H1 (cell line): Measurements from ENCODE around the gene TRIM67. TPM values are rescaled to one million over a fixed set of nuclear protein-coding genes. Genes with fewer than 3 reads are reported as not detected.

ENCODE experiments used
- CTCF ChIA-PET: fragments of 300-600 bp; sonication (Branson Sonifier 250); formaldehyde crosslinking; loops from one replicate; lab custom pipeline; 2021; ENCODE audit not compliant: partially characterized antibody; lab: Charles Lee
- POLR2A ChIA-PET: fragments of 300-600 bp; sonication (Branson Sonifier 250); formaldehyde crosslinking; loops from one replicate; lab custom pipeline; 2021; ENCODE audit warnings: inconsistent platforms; ENCODE audit not compliant: partially characterized antibody; lab: Charles Lee
- DNase-seq, 2 experiments: peaks; one replicate each; pipeline versions ENCODE4 v3.0.0 to v3.0.0-alpha.2; 2010 to 2022; ENCODE audit warnings: low spot score in 2 of 2, low read depth in 1 of 2, mixed read lengths in 1 of 2
- FAIRE-seq: peaks from 2 replicates; lab custom pipeline; 2011; peaks lifted over from hg19 to GRCh38; lab: Jason Lieb, UNC
- H2AFZ ChIP-seq: 2 replicates; pipeline ENCODE4 v1.8.1; 2012; ENCODE audit warnings: low read length, inconsistent platforms
- H2AK5ac ChIP-seq: 2 replicates; pipeline ENCODE4 v1.6.1; 2013; ENCODE audit warnings: low read depth, low read length
- H2BK120ac ChIP-seq: replicated peaks from 2 replicates; pipeline ENCODE3; 2013; ENCODE audit warnings: low read depth, low read length, inconsistent platforms
- H2BK12ac ChIP-seq: 2 replicates; pipeline ENCODE4 v1.6.1; 2013; ENCODE audit warnings: low read depth, low read length
- H2BK15ac ChIP-seq: 2 replicates; pipeline ENCODE4 v1.6.1; 2013; ENCODE audit warnings: low read length
- H2BK20ac ChIP-seq: 2 replicates; pipeline ENCODE4 v1.6.1; 2013; ENCODE audit warnings: low read length
- H2BK5ac ChIP-seq: 2 replicates; pipeline ENCODE4 v1.6.1; 2013; ENCODE audit warnings: low read depth, low read length
- H3K14ac ChIP-seq: 2 replicates; pipeline ENCODE4 v1.6.1; 2013; ENCODE audit warnings: inconsistent platforms; ENCODE audit not compliant: insufficient read length
- H3K18ac ChIP-seq: 2 replicates; pipeline ENCODE4 v1.6.1; 2013; ENCODE audit warnings: low read length; ENCODE audit errors: extremely low read depth
- H3K23ac ChIP-seq: 2 replicates; pipeline ENCODE4 v1.6.1; 2013; ENCODE audit warnings: inconsistent platforms; ENCODE audit not compliant: insufficient read length
- H3K23me2 ChIP-seq: 2 replicates; pipeline ENCODE4 v1.6.1; 2013; ENCODE audit warnings: low read depth, low read length
- H3K27ac ChIP-seq: 2 replicates; pipeline ENCODE4 v1.6.1; 2011; ENCODE audit warnings: low read depth, low read length, inconsistent platforms
- H3K27me3 ChIP-seq, 4 experiments: replicated peaks in 1 of 4; 1 replicate in 1 of 4; 2 replicates in 3 of 4; pipeline versions ENCODE4 v1.6.1 to v1.8.1; 2011 to 2013; ENCODE audit warnings: low read length in 3 of 4, mild to moderate bottlenecking in 3 of 4, inconsistent platforms in 2 of 4, mixed read lengths in 2 of 4, moderate library complexity in 1 of 4; ENCODE audit not compliant: control insufficient read depth in 3 of 4, insufficient read depth in 3 of 4; ENCODE audit errors: extremely low read depth in 1 of 4
- H3K36me3 ChIP-seq, 4 experiments: 2 replicates each; pipeline versions ENCODE4 v1.6.1 to v1.8.1; 2011 to 2013; ENCODE audit warnings: mild to moderate bottlenecking in 4 of 4, low read length in 3 of 4, moderate library complexity in 2 of 4, control low read depth in 1 of 4, inconsistent platforms in 1 of 4; ENCODE audit not compliant: insufficient read depth in 4 of 4, control insufficient read depth in 2 of 4
- H3K4ac ChIP-seq: replicated peaks from 2 replicates; pipeline ENCODE3; 2013; ENCODE audit warnings: low read length, low read depth, mixed read lengths, inconsistent platforms; ENCODE audit not compliant: insufficient read length
- H3K4me1 ChIP-seq, 4 experiments: replicated peaks in 1 of 4; 1 replicate in 1 of 4; 2 replicates in 3 of 4; pipeline versions ENCODE4 v1.6.1 to v1.8.1; 2011 to 2013; ENCODE audit warnings: low read length in 3 of 4, inconsistent platforms in 2 of 4, mixed read lengths in 1 of 4; ENCODE audit not compliant: insufficient read depth in 4 of 4, control insufficient read depth in 3 of 4
- H3K4me2 ChIP-seq, 2 experiments: 2 replicates each; pipeline versions ENCODE4 v1.6.1 to v1.8.1; 2011 to 2013; ENCODE audit warnings: low read depth in 2 of 2, low read length in 2 of 2, control low read depth in 1 of 2, inconsistent platforms in 1 of 2, mild to moderate bottlenecking in 1 of 2; ENCODE audit not compliant: insufficient read depth in 1 of 2
- H3K4me3 ChIP-seq, 4 experiments: fragments of 200-600, 300-600 bp in 1 of 4; sonication (generic), shearing (Covaris generic), sonication (Bioruptor Twin) in 1 of 4; 2 replicates each; pipeline versions ENCODE4 v1.5.1 to v1.8.1; 2011 to 2016; ENCODE audit warnings: low read length in 4 of 4, low read depth in 3 of 4, control low read depth in 2 of 4, inconsistent platforms in 2 of 4, mild to moderate bottlenecking in 2 of 4, mixed read lengths in 1 of 4, moderate library complexity in 1 of 4; ENCODE audit not compliant: insufficient read depth in 2 of 4; ENCODE audit errors: extremely low read depth in 1 of 4
- H3K56ac ChIP-seq: replicated peaks from 2 replicates; pipeline ENCODE3; 2013; ENCODE audit warnings: low read depth, mild to moderate bottlenecking, mixed read lengths, low read length, inconsistent platforms; ENCODE audit not compliant: insufficient read length
- H3K79me1 ChIP-seq: 2 replicates; pipeline ENCODE4 v1.6.1; 2013; ENCODE audit warnings: low read depth, low read length, control low read depth
- H3K79me2 ChIP-seq, 2 experiments: 2 replicates each; pipeline versions ENCODE4 v1.6.1 to v1.8.1; 2012 to 2013; ENCODE audit warnings: low read length in 2 of 2, mild to moderate bottlenecking in 2 of 2, inconsistent platforms in 1 of 2; ENCODE audit not compliant: insufficient read depth in 2 of 2, control insufficient read depth in 1 of 2
- H3K9ac ChIP-seq, 4 experiments: replicated peaks in 1 of 4; 1 replicate in 1 of 4; 2 replicates in 3 of 4; pipeline versions ENCODE4 v1.6.1 to v1.8.1; 2011 to 2013; ENCODE audit warnings: low read depth in 3 of 4, low read length in 3 of 4, control low read depth in 2 of 4, mild to moderate bottlenecking in 2 of 4, moderate library complexity in 2 of 4, inconsistent platforms in 1 of 4; ENCODE audit errors: extremely low read depth in 1 of 4
- H3K9me3 ChIP-seq, 2 experiments: 2 replicates each; pipeline versions ENCODE4 v1.6.1 to v1.8.1; 2012 to 2013; ENCODE audit warnings: mild to moderate bottlenecking in 2 of 2, moderate library complexity in 2 of 2, control low read depth in 1 of 2, inconsistent platforms in 1 of 2, low read depth in 1 of 2, low read length in 1 of 2, mixed read lengths in 1 of 2; ENCODE audit not compliant: insufficient read depth in 2 of 2
- H4K20me1 ChIP-seq, 2 experiments: replicated peaks in 1 of 2; 2 replicates each; pipeline versions ENCODE3 to v1.8.1; 2011 to 2013; ENCODE audit warnings: inconsistent platforms in 2 of 2, low read length in 2 of 2, mild to moderate bottlenecking in 1 of 2; ENCODE audit not compliant: insufficient read depth in 2 of 2, control insufficient read depth in 1 of 2
- H4K5ac ChIP-seq: 2 replicates; pipeline ENCODE4 v1.6.1; 2013; ENCODE audit warnings: low read length, low read depth, mixed read lengths, inconsistent platforms; ENCODE audit not compliant: insufficient read length
- H4K8ac ChIP-seq: 2 replicates; pipeline ENCODE4 v1.8.0; 2013; ENCODE audit warnings: mild to moderate bottlenecking, moderate library complexity, low read length, inconsistent platforms; ENCODE audit not compliant: insufficient read depth; ENCODE audit errors: extremely low read depth
- H4K91ac ChIP-seq: replicated peaks from 2 replicates; pipeline ENCODE3; 2013; ENCODE audit warnings: low read length, mixed read lengths, inconsistent platforms; ENCODE audit not compliant: insufficient read length
- PHF8 ChIP-seq: fragments of 200-600 bp; sonication (generic); conservative IDR thresholded peaks from 2 replicates; pipeline ENCODE4 v1.7.1; 2012; ENCODE audit warnings: low read depth, mild to moderate bottlenecking, inconsistent platforms, low read length, moderate library complexity
- RAD21 ChIP-seq, 2 experiments: IDR thresholded peaks in 1 of 2; conservative IDR thresholded peaks in 1 of 2; 2 replicates each; pipeline ENCODE4 v1.6.1; 2011; ENCODE audit warnings: low read depth in 2 of 2, low read length in 2 of 2, improper control_type of control experiment in 1 of 2, inconsistent platforms in 1 of 2, mild to moderate bottlenecking in 1 of 2, moderate library complexity in 1 of 2
- SP1 ChIP-seq: IDR thresholded peaks from 2 replicates; pipeline ENCODE4 v1.6.1; 2011; ENCODE audit warnings: low read depth, low read length
- WGBS, 2 experiments: shearing (Covaris generic) in 1 of 2; methylation state at CpG; one replicate each; pipeline versions ENCODE4 v1.1.6 to v1.1.7; 2013 to 2015; ENCODE audit warnings: low lambda C conversion rate in 2 of 2, mixed read lengths in 2 of 2, inconsistent platforms in 1 of 2, low coverage in 1 of 2, missing lambda C conversion rate in 1 of 2; ENCODE audit not compliant: insufficient replicate concordance in 2 of 2, insufficient coverage in 1 of 2, insufficient read length in 1 of 2; ENCODE audit errors: extremely low coverage in 1 of 2, missing lambda C conversion rate in 1 of 2; 5-methylcytosine and 5-hydroxymethylcytosine counted together
- polyA plus RNA-seq, 7 experiments: library from polyadenylated mRNA; depleted of rRNA in 3 of 7; stranded (reverse) in 5 of 7; unstranded in 2 of 7; fragments of >200 nt in 5 of 7; fragments of 200-250 nt in 2 of 7; gene quantifications; 1 replicate in 5 of 7; 2 replicates in 1 of 7; 4 replicates in 1 of 7; pipeline versions ENCODE4 v1.2.1 to v1.2.3, GENCODE V29; 2011 to 2013; ENCODE audit warnings: missing spikeins in 2 of 7, mixed read lengths in 2 of 7
- total RNA-seq: library from RNA; stranded (reverse); fragmentation: NEBNext Ultra II Directional; extraction: Animal tissue kit (Norgen Biotek cat#: 25700); gene quantifications from 2 replicates; pipeline ENCODE4 v1.2.1, GENCODE V29; 2021
- TF ChIP-seq, protein P1 (sequence below), 3 experiments: IDR thresholded peaks; 1 replicate in 2 of 3; 2 replicates in 1 of 3; pipeline versions ENCODE4 v1.5.1 to v1.6.1; 2011; ENCODE audit warnings: low read length in 3 of 3, mild to moderate bottlenecking in 3 of 3, inconsistent platforms in 2 of 3, low read depth in 1 of 3, moderate library complexity in 1 of 3; ENCODE audit not compliant: insufficient read depth in 1 of 3; ENCODE audit errors: control extremely low read depth in 1 of 3

The TRIM67 gene
- total and polyA plus RNA-seq, 2 of the 8 experiments (the other 6 are each of a cell fraction or from before 2014, with no cell fraction given) = under 0.01 TPM; not detected in 1

DNA sequence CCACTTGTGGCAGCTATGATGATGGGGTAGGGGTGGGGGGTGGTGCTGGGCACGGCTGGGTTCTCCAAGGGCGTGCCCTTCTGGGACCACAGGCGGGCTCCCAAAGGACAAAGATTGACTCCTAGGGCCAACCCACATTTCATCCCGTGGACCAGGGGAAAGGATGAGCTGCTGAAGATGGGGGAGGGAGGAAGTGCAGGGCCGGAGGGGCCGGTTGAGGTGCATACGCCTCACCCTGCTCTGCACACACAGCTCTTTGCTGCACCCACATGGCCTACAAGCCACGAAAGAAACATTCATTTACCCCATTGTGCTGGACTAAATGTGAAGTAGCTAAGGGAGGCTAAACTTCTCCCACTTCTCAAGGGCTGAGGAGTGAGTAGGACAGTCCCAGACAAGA, 45.0 kb downstream of the TRIM67 start:
- Histone ChIP-seq H3K27me3 (peaks cover 0 to 8% (median 4%) of the 10 kb centered on the region in 4 experiments; a peak in 4 of 7 replicates), H2BK120ac (no peak overlapping the region), H3K36me3 (no peaks in the 10 kb centered on the region), H2AFZ (no peak overlapping the region)
- FAIRE-seq = no peak
- TF ChIP-seq RAD21 (IDR thresholded peaks at IDR 0.05 in 1 of 2, conservative IDR thresholded peaks at IDR 0.05 in 1 of 2; ENCODE audit: low read depth in 2 of 2, low read length in 2 of 2) (peak; percentile 46 to 58), PHF8 (no peak), SP1 (no peak)
- TF ChIP-seq, protein P1, sequence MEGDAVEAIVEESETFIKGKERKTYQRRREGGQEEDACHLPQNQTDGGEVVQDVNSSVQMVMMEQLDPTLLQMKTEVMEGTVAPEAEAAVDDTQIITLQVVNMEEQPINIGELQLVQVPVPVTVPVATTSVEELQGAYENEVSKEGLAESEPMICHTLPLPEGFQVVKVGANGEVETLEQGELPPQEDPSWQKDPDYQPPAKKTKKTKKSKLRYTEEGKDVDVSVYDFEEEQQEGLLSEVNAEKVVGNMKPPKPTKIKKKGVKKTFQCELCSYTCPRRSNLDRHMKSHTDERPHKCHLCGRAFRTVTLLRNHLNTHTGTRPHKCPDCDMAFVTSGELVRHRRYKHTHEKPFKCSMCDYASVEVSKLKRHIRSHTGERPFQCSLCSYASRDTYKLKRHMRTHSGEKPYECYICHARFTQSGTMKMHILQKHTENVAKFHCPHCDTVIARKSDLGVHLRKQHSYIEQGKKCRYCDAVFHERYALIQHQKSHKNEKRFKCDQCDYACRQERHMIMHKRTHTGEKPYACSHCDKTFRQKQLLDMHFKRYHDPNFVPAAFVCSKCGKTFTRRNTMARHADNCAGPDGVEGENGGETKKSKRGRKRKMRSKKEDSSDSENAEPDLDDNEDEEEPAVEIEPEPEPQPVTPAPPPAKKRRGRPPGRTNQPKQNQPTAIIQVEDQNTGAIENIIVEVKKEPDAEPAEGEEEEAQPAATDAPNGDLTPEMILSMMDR (IDR thresholded peaks at IDR 0.05; ENCODE audit: control extremely low read depth in 1 of 3, insufficient read depth in 1 of 3, low read depth in 1 of 3, low read length in 3 of 3) = peak in 2 of 3 experiments; percentile 21 to 26; a peak in 2 of 4 replicates
- TF ChIP-seq, all 59 proteins: peak for 2
- Histone ChIP-seq H3K23ac (no peak overlapping the region), H3K9me3 (no peaks in the 10 kb centered on the region), H2BK5ac (no peak overlapping the region), H3K4me1 (peaks cover 0 to 2% (median 0%) of the 10 kb centered on the region in 4 experiments; a peak in 2 of 7 replicates), H3K4me2 (no peak overlapping the region), H4K20me1 (peaks cover 0 to 4% of the 10 kb centered on the region in 2 experiments), H3K79me1 (no peaks in the 10 kb centered on the region), H2AK5ac (no peak overlapping the region), H4K8ac (no peak overlapping the region), H3K4me3 (no peak overlapping the region), H2BK20ac (no peak overlapping the region), H4K91ac (no peak overlapping the region), H3K14ac (no peak overlapping the region), H3K9ac (no peak overlapping the region), H3K18ac (no peak overlapping the region), H2BK15ac (no peak overlapping the region), H3K4ac (no peak overlapping the region), H3K56ac (no peak overlapping the region), H3K23me2 (no peaks in the 10 kb centered on the region; the same call in 1 of the 2 replicates), H4K5ac (no peak overlapping the region), H3K27ac (no peak overlapping the region), H3K79me2 (no peaks in the 10 kb centered on the region), H2BK12ac (no peak overlapping the region)
- ChIA-PET CTCF (interaction anchor here (0.6 to 2.2 kb wide), 26 partner anchors 11 to 564 kb away, joined by 3 to 14 read pairs (median 4); no protein-coding TSS in a partner anchor), POLR2A (interaction anchor here (1.3 kb wide), 1 partner anchor 15 kb away, joined by 3 read pairs; no protein-coding TSS in a partner anchor)
- DNase-seq = no peak
- 76% methylated on average over 5 of the region's 8 CpGs; no CpG with 5 or more reads in 1 of the 2 experiments for WGBS, 2 experiments
